HEK293T (cell line): Measurements from ENCODE around the gene HOXB5.

Experiments used
- ELF4 ChIP-seq: fragments of 450-650 bp; IDR thresholded peaks from 2 replicates; pipeline ENCODE4 v1.6.1; 2017; ENCODE audit warnings: antibody characterized with exemption
- LEF1 ChIP-seq: fragments of 450-650 bp; IDR thresholded peaks from 2 replicates; pipeline ENCODE4 v1.6.1; 2017; ENCODE audit warnings: mild to moderate bottlenecking, borderline replicate concordance

DNA sequence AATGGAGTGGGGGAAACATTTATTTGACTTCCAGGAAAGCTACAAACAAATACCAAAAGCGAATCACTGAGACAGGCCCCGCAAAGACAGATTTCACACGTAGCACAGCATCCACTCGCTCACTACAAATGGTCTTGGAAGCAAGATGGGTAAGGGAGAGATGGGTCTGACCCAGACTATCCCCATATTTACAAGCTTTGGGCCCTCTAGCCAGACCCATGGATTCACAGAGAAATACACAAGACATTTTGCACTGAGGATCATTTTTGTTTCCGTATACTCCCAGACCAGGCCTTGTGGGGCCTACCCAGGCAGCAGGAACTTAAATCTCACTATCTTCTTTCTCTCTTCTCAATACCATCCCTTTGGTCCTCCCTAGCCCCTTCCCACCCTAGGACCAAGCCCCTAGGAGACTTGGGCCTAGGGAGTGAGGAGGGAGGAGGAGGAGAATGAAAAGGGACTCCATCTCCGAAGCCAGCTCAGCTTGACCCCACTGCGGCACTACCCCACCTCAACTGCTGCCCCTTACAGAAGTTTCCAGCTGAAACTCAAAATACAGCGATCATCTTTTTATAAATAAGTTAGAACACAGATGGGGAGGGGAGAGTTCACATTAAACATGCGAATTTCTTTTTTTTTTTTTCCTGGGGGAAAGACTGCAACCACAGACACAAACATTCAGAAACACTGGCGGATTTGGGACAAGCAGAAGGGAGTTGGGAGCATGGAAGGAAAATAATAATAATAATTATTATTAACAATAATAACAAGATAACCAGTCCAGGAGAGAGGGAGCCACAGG, 2.1 kb downstream of the HOXB5 start:
- TF ChIP-seq LEF1 (no peak), ELF4 (no peak)
